Islet of Langerhans (tissue), 1 donor: ENCODE data around the gene STX19.
"Not testable (repeated sequence)": the region's sequence is repeated elsewhere in the genome, so short reads cannot be mapped to it uniquely, and the experiment has no call there.

Experiments used
- FAIRE-seq: peaks from one replicate; lab custom pipeline; 2011; peaks lifted over from hg19 to GRCh38; lab: Jason Lieb, UNC

The STX19 gene, protein sequence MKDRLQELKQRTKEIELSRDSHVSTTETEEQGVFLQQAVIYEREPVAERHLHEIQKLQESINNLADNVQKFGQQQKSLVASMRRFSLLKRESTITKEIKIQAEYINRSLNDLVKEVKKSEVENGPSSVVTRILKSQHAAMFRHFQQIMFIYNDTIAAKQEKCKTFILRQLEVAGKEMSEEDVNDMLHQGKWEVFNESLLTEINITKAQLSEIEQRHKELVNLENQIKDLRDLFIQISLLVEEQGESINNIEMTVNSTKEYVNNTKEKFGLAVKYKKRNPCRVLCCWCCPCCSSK

DNA sequence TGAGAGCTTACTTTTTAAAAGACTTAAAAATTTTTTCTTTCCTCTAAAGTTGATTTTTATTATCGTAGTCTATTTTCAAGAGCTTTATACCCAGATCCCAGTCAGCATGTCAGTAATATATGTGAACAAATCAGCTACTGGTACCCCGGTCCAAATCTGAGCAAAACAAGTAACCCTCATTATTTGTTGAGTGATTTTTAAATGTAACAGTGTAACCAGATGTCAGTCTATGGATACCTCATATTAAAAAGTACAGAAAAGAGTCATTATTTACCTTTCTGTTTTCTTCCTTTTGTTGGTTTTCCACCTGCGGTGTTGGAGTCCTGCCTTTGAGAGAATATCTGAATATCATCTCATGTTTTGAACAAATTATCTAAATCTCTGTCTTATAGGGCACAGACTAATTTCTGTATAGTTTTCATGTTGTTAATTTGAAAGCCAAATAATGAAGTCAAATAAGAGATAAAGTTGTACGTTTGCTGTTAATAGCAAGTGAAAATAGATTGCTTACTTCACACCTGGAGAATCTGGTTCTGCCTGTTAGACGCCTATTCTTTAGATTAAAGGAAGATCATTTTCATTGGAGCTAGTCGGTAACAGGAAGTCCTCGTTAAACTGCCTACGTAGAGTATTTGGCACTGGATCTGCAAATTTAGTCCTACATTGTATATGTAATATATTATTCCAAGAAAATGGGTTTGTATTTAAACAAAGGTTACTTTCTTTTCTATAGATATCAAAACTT is at the start of gene STX19:
STX19 (minus strand) TSS at position 505 of the 745 bp plus-strand sequence. CDS start 13,328 bp downstream, outside the sequence.
- FAIRE-seq = no peak

DNA sequence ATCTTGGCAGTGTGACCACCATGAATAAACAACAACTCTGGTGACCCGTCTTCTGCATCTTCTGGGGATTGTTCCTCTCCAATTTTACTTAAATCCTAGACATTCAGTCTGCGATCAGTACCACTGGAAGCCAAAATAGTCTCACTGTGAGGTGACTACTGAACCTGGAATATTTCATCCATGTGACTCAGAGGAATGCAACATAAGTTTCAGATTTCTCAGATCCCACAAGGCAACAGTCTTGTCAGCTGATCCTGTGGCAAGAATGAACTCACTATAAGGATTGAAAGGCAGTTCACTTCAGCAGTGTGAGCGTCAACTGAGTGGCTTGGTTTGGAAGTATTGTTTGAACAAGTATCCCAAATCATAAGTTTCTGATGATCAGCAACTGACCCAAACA is 47.7 kb upstream of the STX19 start:
- no peak for FAIRE-seq

DNA sequence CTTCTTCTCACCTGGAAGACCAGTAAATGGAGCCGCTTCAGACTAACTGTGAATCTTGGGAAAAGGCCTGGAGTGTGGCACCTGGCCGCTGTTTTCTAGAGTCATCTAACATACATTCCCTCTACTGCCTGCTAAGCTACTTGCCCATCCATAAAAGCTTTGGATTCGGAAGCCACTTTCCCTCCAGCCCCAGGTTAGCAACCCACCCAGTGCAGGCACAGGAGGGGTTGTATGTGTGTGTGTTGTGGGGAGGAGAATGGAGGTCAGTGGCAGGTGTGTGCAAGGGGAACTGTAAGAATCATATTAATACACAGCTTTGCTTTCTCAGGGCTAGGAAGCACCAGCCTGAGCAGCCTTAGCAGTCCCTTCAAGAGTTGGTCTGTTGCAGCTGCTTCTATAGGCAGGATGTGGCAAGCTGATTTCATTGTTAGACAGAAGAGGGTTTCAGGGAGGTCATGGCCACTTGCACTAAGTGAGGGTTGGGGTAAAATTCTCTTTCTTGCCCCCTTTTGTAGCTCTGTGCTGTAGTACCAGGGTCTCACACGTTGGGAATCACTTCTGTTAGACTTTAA is 43.4 kb upstream of the STX19 start:
- no peak for FAIRE-seq

DNA sequence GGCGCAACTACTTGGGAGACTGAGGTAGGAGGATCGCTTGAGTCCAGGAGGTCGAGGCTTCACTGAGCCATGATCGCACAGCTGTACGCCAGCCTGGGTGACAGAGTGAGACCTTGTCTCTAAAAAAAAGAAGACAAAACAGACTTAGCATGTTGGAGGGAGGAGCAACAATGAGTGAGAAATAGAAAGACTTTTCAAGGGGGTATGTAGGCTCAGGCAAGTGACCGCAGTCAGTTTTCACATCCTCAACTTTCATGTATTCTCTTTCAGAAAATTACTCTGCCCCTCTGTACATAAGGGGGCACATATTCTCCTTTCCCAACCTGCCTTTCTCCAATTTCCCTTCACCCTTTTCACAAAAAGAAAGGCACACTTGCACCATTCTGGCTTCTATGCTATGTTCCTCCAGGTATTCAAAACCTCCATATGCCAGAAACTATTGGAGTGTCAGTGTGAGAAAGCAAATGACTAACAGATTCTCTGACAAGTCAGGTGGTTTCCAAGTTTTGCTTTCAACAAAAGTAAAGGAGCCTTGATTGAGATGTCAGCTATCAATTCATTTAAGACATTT is 42.0 kb upstream of the STX19 start:
- FAIRE-seq = no peak

DNA sequence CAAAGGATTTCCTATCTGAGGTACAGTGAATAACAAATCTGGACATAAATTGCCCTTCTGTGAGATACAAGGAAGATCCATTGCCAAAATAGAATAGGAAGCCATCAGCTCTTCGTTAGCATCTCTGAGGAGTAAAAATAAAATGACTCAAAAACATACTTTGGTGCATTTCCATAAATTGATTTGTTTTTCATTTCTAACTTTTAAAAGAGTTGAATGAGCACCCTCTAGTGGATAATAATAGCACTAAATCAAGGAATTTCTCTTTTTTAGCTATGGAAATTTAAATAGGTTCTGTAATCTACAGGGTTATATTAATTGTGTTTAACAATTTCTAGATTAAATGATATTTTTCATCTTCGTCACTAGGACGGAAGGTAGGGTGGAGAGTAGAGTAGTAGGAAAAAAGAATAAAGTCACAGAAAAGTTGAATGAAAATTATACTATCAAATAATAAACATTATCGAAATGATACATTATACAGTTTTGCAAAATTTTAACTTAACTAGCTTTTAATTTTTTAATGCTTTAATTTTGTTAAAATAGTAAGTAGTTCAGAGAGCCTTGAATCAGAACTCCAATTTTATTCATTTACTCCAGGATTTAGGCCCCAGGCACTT is 40.9 kb upstream of the STX19 start:
- FAIRE-seq = peak; percentile 100

DNA sequence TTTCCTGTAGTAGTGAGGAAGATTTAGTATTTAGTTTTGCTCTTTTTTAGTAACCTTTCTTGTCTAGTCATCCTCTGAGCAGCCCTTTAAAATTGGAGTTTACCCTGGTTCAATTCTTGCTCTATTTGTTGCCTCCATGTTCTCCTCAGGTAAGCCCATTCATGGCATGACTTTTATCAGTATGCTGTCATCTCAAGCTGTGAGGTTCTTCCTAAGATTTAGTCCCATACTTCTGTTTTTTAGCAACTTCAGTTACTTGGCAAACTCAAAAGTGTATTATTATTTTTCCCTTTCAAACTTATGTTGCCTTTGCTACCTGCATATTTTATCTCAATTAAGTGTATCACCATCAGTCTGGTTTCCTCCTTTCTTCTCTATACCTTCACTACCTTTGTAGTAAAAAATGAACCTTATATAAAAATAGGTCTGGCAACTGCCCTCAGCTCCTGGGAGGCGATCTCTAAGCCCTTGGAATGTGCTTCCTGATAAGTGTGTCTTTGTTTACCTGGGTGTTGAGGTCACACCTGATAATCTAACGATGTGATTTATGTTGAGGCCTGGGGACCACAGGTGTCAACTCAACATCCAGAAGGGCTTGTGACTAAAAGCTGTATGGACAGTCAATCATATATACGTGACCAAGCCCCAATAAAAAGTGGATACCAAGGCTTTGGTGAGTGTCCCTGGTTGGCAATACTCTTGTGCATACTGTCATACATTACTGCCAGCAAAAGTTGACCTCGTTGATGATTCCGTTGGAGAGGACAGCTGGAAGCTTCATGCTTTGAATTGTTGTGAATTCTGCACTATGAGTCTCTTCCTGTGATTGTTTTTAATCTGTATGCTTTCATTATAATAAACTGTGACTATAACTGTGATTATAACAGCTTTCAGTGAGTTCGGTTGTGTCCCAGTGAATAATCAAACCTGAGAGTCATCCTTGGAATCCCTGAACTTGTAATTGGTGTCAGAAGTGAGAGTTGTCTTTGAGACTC is 38.4 kb upstream of the STX19 start:
- no peak for FAIRE-seq

DNA sequence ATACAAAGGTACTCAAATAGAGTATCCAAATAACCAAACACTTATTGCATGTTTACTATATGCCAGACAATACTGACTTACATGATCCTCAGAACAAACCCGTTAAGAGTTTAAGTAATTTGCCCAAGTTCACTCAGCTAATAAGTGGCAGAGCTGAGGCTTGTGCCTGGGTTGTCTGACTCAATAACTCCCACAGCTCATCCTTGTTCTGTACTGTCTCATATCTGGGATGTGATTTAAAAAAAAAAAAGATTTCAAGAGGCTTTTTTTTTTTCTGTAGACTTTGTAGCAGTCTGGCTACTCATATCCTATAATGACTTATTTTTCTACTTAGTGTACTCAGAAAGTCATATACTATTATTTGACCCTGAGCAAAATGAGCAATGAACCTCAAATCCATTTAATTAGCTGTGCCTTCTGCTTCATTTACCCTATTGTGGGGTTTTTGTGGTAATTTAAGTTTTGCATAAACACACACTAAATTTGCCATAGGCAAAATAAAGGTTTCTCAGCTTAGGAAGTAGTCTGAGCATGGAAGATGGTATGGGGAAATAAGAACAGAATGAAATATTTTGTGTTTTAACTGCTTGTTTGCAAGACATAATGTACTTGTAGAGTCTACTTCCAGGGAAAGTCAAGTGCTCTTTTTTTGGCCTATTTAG is 37.6 kb upstream of the STX19 start:
- FAIRE-seq = no peak

DNA sequence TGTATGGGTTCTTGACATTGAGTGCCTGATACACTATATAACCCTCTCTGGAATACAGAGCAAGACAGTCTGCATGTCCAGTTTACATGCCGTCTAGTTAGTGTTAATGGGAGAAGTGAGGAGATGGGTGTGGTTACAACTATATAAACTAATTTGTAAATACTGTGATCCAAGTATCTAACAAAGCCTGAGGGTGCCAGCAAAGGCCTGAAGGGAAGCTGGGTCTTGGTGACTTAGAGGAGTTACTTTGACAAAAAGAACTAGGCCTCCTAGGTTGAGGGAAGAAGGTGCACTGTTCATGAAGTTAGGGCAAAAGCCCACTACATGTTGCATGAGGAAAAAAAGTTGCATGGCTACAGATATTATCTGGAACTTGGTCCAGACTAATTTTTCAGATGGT is 36.7 kb upstream of the STX19 start:
- FAIRE-seq = no peak

DNA sequence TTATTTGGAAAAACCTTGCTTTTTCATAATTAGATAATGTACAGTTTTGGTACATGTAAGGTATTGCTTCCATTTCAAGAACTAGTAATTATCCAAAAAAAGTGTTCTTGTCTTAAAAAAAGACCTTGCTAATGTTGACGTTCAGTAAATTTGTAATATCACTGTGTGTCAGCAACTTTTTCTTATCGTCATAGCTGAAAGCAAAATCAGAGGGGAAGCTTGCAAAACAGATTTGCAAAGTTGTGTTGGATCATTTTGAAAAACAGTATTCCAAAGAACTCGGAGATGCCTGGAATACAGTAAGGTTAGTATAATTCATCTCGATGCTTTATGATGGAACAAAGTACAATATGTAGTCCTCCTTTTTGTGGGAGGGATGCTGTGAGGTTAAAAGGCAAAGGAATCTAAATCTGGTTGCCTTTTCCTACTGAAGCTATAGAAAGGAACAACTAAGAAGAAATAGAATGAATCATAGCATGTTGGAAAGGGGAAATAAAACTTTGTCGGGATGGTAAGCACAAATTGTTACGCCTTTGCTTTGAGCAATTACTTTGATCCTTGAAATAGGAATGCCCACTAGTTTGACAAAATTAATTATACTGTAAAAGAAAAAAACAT is 36.0 kb upstream of the STX19 start:
- FAIRE-seq = no peak

DNA sequence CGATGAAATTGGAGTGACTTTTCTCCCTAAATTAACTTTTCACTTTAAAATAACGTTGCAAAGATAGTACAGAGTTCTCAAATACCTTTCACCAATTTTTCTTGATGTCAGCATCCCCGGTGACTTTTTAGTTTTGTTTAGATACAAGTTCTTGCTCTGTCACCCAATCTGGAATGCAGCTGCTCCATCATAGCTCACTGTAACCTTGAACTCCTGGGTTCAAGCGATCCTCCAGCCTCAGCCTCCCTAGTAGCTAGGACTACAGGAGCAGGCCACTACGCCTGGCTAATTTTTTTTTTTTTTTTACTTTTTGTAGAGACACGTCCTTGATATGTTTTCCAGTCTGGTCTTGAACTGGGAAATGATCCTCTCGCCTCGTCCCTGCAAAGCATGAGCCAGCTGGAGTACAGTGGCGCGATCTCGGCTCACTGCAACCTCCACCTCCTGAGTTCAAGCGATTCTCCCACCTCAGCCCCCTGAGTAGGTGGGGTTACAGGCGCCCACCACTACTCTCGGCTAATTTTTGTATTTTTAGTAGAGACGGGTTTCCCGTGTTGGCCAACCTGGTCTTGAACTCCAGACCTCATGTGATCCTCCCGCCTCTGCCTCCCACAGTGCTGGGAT is 35.2 kb upstream of the STX19 start:
- peak; percentile 79 for FAIRE-seq

DNA sequence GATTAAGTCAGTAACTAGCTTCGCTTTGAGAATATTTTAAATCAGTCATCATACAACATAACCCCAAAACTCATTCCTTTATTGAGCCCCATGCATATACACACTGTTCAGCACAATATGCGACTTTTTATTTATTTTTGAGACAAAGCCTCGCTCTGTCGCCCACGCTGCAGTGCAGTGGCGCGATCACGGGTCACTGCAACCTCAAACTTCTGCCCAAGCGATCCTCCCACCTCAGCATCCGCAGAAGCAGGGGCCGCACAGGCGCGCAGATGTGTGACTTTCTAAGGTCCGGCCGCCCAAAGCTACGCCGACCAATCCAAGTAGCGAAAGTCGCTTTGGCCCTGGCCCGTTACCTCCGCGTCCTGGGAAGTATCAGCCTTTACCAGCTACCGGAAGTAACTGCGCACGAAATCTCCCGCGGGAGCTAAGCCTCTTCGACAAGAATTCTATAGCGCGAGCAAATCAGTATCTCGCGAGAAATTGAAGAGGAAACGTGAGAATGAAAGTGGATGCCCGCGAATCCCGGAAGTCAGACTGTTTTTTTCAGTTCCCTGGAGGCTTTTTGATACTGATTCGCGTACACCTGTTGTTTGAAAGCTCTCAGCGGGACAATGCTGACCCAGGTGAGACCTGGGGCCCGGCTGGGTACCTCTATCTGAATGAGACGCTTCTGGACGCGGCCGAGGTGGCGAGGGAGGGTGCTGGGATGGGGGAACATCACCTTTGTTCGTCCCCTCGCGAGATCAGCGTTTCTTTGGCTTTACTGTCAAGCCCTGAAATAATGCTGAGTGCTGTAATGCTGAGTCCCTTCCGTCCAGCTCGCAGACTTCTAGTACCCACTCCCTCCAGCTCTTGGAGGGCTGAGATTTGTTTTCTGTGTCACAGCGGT is 34.4 kb upstream of the STX19 start, which contains the start of the genes DHFR2 and NSUN3:
DHFR2 (minus strand) TSS at position 404 of the 892 bp plus-strand sequence. CDS start 1,405 bp downstream, outside the sequence.
NSUN3 (plus strand) TSS at position 549 of the 892 bp plus-strand sequence; CDS start at position 615, 66 bp downstream.
- FAIRE-seq = peak; percentile 97

DNA sequence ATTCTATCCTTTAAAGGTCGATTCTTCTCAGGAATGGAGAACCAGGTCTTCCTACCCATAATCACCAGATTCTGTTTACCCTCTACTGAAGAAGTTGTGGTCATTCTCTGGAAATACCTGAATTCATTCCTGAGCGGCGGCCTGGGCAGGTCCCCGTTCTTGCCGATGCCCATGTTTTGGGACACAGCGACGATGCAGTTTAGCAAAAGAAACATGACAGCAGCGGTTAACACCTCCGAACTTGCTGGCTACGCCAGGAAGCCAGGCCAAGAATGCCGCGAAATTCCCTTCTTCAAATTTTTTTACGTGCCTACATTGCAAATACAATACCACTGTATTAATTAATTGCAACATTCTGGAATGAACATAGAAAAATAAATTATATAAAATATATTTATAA is 32.9 kb upstream of the STX19 start:
- no peak for FAIRE-seq

DNA sequence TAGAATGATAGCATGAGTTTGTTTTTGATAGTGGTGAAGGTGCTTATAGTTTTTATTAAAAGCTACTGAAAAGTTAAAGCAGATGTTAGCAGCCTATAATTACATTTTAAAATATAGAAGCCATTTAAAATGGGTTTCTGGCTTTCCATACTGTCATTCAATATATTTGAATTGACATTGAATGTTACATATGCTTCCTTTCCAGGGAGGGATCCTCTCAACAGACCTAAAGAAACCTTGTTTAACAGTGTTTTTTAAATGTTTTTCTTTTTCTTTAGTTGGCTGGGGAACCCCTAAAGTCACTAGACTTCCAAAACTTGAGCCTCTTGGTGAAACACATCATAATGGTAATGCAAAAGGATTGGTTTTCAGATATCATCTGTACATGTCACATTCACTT is 22.1 kb upstream of the STX19 start:
- FAIRE-seq = no peak

DNA sequence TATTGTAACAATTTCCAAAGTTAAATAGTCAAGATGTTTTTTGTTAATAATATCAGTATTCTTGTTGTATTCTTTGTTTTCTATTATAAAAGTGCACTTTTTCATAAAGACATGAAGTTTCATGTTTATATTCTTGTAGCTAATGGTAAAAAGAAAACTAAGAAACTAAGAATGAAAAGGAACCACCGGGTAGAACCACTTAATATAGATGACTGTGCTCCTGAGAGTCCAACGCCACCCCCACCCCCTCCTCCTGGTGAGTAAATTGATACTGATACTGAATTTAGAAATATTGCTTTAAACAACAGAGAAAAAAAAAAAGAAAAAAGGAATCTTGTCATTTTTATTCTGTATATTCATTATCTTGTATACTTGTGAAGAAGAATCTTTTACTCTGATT is 20.9 kb upstream of the STX19 start:
- FAIRE-seq = no peak

DNA sequence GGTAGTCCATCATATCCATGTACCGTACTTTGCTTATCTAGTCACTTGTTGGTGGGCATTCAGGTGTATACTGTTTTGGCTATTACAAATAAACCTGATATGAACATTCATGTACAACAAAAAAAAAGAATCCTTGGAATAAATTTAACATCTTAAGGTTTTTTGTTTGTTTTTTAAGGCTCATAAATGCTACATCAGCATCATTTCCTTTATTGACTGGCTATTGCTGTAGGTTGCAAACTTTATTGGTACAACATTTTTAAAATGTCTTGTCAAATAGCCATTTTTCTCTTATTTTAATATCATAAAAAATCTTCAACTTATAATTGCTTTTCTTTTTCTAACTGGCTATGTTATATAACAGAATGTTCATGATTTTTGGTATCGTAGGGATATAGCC is 18.1 kb upstream of the STX19 start:
- FAIRE-seq = no peak

DNA sequence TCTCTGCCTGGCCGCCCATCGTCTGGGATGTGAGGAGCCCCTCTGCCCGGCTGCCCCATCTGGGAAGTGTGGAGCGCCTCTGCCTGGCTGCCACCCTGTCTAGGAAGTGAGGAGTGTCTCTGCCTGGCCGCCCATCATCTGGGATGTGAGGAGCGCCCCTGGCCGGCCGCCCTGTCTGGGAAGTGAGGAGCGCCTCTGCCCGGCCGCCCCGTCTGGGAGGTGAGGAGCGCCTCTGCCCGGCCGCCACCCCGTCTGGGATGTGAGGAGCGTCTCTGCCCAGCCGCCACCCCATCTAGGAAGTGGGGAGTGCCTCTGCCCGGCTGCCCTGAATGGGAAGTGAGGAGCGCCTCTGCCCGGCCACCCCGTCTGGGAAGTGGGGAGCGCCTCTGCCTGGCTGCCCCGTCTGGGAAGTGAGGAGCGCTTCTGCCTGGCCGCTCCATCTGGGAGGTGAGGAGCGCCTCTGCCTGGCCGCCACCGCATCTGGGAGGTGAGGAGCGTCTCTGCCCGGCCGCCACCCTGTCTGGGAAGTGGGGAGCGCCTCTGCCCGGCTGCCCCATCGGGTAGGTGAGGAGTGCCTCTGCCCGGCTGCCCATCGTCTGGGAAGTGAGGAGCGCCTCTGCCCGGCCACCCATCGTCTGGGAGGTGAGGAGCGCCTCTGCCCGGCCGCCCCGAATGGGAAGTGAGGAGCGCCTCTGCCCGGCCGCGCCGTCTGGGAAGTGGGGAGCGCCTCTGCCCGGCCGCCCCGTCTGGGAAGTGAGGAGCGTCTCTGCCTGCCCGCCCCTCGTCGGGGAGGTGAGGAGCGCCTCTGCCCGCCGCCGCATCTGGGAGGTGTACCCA is 15.9 kb upstream of the STX19 start:
- FAIRE-seq = not testable (repeated sequence)

DNA sequence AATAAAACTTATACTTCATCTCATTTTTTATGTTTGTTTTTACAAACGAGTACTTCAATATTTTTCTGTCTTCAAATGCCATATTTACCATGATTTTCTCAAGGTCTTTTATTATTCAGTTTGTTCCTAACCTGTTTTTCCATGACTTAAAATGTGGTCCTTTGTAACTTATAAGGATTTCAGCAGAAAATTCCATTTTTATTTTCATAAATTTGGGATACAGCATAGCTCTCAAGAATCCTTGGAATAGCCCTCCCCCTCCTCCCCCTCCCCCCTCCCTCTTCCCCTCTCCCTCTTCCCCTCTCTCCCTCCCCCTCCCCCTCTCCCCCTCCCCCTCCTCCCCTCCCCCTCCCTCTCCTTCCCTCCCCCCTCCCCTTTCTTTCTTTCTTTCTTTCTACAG is 14.9 kb upstream of the STX19 start:
- peak; percentile 9 for FAIRE-seq
